Measurements from ENCODE around the gene DACH2.
"Not testable (repeated sequence)": the region's sequence is repeated elsewhere in the genome, so short reads cannot be mapped to it uniquely, and the experiment has no call there.

DNA sequence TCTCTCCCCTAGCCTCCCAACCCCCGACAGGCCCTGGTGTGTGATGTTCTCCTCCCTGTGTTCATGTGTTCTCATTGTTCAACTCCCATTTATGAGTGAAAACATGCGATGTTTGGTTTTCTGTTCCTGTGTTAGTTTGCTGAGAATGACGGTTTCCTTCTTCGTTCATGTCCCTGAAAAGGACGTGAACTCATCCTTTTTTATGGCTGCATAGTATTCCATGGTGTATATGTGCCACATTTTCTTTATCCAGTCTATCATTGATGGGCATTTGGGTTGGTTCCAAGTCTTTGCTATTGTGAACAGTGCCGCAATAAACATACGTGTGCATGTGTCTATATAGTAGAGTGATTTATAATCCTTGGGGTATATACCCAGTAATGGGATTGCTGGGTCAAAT, 33.1 kb downstream of the DACH2 start:
- TF ChIP-seq POLR2AphosphoS5, POLR2A (IDR thresholded peaks at IDR 0.05; ENCODE audit: low read depth, low read length): not testable (repeated sequence)

Measured in GM12892 (cell line).